ENCODE measurements around the gene PLEKHM3. TPM values are rescaled to one million over a fixed set of nuclear protein-coding genes. Genes with fewer than 3 reads are reported as not detected.

Gene PLEKHM3
- total and polyA plus RNA-seq, 4 donors, result 3.0 to 18.3 (median 5.5) TPM

DNA sequence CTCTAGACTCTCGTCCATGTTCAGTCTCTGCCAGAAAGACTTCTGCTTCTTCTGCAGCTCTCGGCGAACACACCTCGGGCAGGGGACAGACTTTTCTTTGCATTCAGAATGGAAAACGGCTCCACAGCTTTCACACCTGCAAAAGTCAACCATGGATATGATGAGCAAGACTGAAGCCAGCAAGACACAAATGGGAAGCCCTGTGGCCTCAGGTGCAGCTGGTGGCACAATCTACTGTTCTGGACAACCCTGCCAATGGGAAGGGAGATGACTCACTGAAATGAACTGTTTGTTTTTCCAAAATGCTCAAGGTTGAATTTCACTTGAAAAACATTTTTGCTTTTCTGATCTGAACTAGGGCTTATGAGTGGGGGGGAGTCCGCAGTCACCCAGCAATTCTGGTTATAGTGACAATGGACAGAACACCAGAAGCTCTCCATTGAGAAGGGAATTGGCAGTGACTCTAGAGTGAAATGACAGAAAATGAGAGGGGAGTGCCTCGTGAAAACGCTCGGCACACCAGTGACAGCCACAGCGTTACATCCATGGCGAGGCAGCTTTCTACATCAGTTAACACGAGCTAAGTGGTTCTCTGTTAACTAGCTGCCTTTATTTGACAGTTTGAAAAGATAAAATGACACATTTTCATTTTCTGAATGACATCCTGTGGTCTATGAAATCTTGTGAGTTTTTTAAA lies 196.8 kb downstream of the PLEKHM3 start (continued):
- TF ChIP-seq NR2F2 (IDR thresholded peaks at IDR 0.05), result no peak
- peak in 1 of 2 donors; percentile 19 for TF ChIP-seq EGR1 (IDR thresholded peaks at IDR 0.05; ENCODE audit: low read depth in 2 of 2)

DNA sequence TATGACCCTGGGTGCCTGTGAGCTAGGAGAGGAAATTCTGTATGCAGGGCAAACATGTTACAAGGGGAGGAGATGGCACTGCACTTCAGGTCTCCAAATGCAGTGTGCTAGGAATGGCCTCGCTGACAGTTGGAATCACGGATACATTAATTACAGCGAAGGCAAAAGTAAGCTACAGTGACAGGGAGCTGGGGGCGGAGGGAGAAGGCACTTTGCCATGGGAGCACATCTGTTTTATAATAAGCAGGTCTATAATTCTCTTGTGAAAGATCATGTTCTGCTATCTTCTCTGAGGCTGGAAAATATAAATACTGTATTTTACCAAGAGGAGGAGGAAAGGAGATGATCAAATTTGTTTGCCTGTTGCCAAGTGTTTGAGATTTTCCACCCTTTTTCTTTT lies 199.3 kb downstream of the PLEKHM3 start:
- no peaks in the 10 kb centered on the region for H3K9me3 ChIP-seq (ENCODE audit: control insufficient read depth in 4 of 4, low read length in 3 of 4)
- peak overlapping the region in 1 of 2 donors; percentile 30 for H3K9ac ChIP-seq (ENCODE audit: low read depth in 1 of 2, low read length in 2 of 2)
- no peak for DNase-seq (ENCODE audit: low spot score)
- peaks cover 1 to 20% (median 17%) of the 10 kb centered on the region in 4 donors for H3K4me1 ChIP-seq (ENCODE audit: control insufficient read depth in 4 of 4, insufficient read depth in 4 of 4, low read length in 3 of 4)
- 85% methylated on average over 4 of the region's 4 CpGs for WGBS
- H3K4me3 ChIP-seq (ENCODE audit: low read depth in 1 of 3, low read length in 3 of 3), result no peak overlapping the region
- TF ChIP-seq NR2F2 (IDR thresholded peaks at IDR 0.05) (no peak), YY1 (IDR thresholded peaks at IDR 0.05) (no peak), HNF4A (conservative IDR thresholded peaks at IDR 0.05) (no peak), EGR1 (IDR thresholded peaks at IDR 0.05; ENCODE audit: low read depth in 2 of 2) (no peak), GABPA (IDR thresholded peaks at IDR 0.05 in 1 of 2, conservative IDR thresholded peaks at IDR 0.05 in 1 of 2) (no peak), JUND (IDR thresholded peaks at IDR 0.05) (no peak), RAD21 (IDR thresholded peaks at IDR 0.05) (no peak)
- TF ChIP-seq, protein P1, sequence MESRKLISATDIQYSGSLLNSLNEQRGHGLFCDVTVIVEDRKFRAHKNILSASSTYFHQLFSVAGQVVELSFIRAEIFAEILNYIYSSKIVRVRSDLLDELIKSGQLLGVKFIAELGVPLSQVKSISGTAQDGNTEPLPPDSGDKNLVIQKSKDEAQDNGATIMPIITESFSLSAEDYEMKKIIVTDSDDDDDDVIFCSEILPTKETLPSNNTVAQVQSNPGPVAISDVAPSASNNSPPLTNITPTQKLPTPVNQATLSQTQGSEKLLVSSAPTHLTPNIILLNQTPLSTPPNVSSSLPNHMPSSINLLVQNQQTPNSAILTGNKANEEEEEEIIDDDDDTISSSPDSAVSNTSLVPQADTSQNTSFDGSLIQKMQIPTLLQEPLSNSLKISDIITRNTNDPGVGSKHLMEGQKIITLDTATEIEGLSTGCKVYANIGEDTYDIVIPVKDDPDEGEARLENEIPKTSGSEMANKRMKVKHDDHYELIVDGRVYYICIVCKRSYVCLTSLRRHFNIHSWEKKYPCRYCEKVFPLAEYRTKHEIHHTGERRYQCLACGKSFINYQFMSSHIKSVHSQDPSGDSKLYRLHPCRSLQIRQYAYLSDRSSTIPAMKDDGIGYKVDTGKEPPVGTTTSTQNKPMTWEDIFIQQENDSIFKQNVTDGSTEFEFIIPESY (IDR thresholded peaks at IDR 0.05), result no peak
- H3K27ac ChIP-seq (ENCODE audit: low read depth in 1 of 2, low read length in 2 of 2), result peak overlapping the region; percentile 61 to 66
- peaks cover 0 to 5% (median 0%) of the 10 kb centered on the region in 4 donors for H3K36me3 ChIP-seq (ENCODE audit: control insufficient read depth in 4 of 4, insufficient read depth in 3 of 4, low read depth in 1 of 4, low read length in 3 of 4)
- H3K27me3 ChIP-seq (ENCODE audit: control insufficient read depth in 4 of 4, insufficient read depth in 4 of 4, low read length in 3 of 4), result no peaks in the 10 kb centered on the region

- Histone ChIP-seq H3K4me3 (ENCODE audit: low read depth in 1 of 3, low read length in 3 of 3) (no peak overlapping the region), H3K9ac (ENCODE audit: low read depth in 1 of 2, low read length in 2 of 2) (peak overlapping the region in 1 of 2 donors; percentile 30), H3K27ac (ENCODE audit: low read depth in 1 of 2, low read length in 2 of 2) (peak overlapping the region; percentile 61 to 66), H3K9me3 (ENCODE audit: control insufficient read depth in 4 of 4, low read length in 3 of 4) (no peaks in the 10 kb centered on the region), H3K36me3 (ENCODE audit: control insufficient read depth in 4 of 4, insufficient read depth in 3 of 4, low read depth in 1 of 4, low read length in 3 of 4) (peaks cover 0 to 5% (median 0%) of the 10 kb centered on the region in 4 donors), H3K27me3 (ENCODE audit: control insufficient read depth in 4 of 4, insufficient read depth in 4 of 4, low read length in 3 of 4) (no peaks in the 10 kb centered on the region), H3K4me1 (ENCODE audit: control insufficient read depth in 4 of 4, insufficient read depth in 4 of 4, low read length in 3 of 4) (peaks cover 4 to 26% (median 22%) of the 10 kb centered on the region in 4 donors)
- WGBS, result 75% methylated on average over 17 of the region's 17 CpGs
- TF ChIP-seq YY1 (IDR thresholded peaks at IDR 0.05) (peak; percentile 18), EGR1 (IDR thresholded peaks at IDR 0.05; ENCODE audit: low read depth in 2 of 2) (no peak), GABPA (IDR thresholded peaks at IDR 0.05 in 1 of 2, conservative IDR thresholded peaks at IDR 0.05 in 1 of 2) (no peak), HNF4G (IDR thresholded peaks at IDR 0.05) (no peak), TAF1 (conservative IDR thresholded peaks at IDR 0.05) (no peak), NR2F2 (IDR thresholded peaks at IDR 0.05) (no peak), FOXA2 (IDR thresholded peaks at IDR 0.05) (no peak), RAD21 (IDR thresholded peaks at IDR 0.05) (peak in 1 of 2 donors; percentile 28), MAX (IDR thresholded peaks at IDR 0.05) (no peak), SP1 (IDR thresholded peaks at IDR 0.05) (no peak), JUND (IDR thresholded peaks at IDR 0.05) (no peak), HNF4A (conservative IDR thresholded peaks at IDR 0.05) (peak; percentile 5 to 12)
- TF ChIP-seq, protein P2, sequence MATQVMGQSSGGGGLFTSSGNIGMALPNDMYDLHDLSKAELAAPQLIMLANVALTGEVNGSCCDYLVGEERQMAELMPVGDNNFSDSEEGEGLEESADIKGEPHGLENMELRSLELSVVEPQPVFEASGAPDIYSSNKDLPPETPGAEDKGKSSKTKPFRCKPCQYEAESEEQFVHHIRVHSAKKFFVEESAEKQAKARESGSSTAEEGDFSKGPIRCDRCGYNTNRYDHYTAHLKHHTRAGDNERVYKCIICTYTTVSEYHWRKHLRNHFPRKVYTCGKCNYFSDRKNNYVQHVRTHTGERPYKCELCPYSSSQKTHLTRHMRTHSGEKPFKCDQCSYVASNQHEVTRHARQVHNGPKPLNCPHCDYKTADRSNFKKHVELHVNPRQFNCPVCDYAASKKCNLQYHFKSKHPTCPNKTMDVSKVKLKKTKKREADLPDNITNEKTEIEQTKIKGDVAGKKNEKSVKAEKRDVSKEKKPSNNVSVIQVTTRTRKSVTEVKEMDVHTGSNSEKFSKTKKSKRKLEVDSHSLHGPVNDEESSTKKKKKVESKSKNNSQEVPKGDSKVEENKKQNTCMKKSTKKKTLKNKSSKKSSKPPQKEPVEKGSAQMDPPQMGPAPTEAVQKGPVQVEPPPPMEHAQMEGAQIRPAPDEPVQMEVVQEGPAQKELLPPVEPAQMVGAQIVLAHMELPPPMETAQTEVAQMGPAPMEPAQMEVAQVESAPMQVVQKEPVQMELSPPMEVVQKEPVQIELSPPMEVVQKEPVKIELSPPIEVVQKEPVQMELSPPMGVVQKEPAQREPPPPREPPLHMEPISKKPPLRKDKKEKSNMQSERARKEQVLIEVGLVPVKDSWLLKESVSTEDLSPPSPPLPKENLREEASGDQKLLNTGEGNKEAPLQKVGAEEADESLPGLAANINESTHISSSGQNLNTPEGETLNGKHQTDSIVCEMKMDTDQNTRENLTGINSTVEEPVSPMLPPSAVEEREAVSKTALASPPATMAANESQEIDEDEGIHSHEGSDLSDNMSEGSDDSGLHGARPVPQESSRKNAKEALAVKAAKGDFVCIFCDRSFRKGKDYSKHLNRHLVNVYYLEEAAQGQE (IDR thresholded peaks at IDR 0.05), result no peak
- DNase-seq (ENCODE audit: low spot score), result no peak
Observed at GRCh38 chr2:207825045-207825954, 200.0 kb downstream of the PLEKHM3 start.

Measured in liver (tissue), 9 donors.